DMS114 treated with DMSO at 0.1 percent for 48 hours (cell line): ENCODE results near the gene FAM168A.

Experiments used
- DNase-seq: peaks from one replicate; lab custom pipeline; 2025; ENCODE audit not compliant: unreplicated experiment; lab: John Stamatoyannopoulos, UW

FAM168A gene

DNA sequence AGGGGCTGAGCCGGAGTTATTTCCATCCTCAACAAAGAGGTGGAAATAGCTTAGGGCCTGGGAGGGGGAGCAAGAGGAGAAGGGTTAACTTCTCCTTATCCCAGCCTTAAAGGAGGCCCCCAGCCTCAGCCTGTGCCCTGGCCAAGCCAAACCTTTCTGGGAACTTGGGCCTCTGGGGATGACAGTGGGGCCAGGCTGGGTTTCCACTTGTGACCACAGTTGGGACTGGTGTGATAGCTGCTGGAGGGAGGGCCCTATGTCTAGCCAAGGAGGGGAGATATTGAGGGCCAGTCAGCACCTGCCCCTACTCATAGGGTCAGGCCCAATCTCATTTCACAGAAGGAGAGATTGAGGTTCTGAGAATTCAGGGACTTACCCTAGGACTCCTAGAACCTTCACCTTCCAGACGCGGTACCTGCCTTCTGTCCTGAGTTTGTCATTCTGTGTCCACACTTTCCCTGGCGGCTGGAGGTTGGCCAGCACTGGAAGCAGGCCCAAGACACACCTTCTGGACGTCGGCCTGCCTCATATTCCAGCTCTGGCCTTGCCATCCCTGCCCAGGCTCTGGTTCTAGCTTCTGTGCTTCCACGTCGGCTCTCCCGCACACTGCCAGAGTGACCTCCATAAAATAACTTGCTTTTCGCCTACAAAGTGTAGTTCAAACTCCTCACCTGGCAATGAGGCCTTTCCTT is 218.6 kb downstream of the FAM168A start:
- no peak for DNase-seq

DNA sequence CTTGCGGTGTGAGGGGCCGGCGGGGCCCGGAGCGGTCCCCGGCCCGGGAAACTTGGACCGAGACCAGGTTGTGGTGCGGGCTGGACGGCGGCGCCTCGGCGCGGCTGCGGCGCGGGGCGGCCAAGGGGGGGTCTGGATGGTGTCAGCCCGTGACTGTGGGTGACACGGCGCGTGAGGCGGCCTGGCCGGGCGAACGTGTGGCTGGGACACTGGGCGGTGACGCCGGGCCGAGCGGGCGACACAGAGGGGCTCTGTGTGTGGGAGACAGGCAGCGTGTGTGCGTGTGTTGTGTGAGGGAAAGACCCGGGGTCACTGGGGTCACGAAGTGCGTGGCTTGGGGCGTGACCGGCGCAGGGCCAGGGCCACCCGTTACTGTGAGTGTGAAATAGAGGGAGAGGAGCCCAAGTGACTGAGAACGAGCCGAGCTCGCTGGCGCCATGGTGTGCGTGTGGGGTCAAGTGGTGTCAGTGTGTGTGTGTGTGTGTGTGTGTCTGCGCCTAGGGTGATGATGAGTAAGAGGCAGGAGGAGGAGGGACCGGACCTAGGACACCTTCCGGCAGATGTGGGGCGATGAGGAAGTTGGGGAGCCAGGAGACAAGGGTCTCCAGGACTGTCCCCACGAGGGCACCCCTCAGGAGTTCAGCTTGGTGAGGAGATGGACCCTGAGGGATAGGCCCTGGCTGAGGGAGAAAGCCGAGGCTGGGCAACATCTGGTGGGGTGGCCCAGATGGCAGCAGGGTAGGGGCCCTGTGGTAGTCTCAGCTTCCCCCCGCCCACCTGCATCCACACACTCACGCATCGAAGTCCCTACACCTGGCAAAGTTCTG is 220.9 kb downstream of the FAM168A start:
- no peak for DNase-seq

DNA sequence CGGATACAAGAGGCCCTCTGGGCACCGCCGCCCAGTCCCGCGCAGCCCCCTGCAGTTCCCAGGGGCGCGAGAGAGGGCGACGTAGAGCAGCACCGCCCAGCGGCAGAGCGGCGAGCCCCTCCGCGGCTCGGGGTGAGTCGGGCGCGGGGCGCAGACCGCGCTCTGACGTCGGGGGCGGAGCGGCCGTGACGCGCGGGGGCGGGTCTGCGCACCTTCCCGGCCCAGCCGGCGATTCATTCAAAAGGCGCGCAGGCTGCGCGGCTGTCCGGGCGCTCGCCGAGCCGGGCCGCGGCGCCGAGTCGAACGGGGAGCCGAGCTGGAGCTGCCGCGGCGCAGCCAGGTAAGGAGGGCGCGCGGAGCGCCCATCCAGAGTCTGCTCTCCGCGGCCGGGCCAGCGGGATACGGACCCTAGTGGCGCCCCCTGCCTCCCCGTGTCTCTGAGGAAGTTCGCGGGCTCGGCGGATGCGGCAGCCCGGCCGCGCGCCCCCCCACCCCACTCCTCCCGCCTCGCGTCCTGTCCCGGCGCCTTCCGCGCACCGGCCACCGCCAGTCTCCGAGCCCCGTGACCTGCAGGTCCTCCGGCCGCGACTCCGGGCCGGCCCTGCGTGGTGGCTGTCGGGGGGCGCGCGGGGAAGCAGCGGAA is 221.6 kb downstream of the FAM168A start, which contains the start of gene RELT:
RELT (plus strand) TSS at position 240 of the 643 bp plus-strand sequence. CDS start 12,738 bp downstream, outside the sequence.
- DNase-seq, result peak; percentile 64

DNA sequence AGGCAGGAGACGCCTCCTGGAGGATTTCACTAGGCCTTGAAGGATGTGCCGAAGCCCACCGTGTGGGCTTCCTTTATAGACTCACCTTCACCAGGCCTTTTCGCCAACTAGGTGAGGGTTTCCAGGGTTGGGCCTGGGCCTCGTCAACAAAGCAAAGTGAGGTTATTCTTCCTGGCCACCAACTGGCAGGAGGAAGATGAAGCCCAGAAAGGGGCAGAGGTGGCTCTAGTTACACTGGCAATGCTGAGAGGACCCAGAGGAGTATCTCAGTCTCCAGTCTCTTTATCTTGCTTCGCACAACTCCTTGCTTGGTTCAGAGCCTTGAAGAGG is 222.1 kb downstream of the FAM168A start:
- DNase-seq, result no peak

DNA sequence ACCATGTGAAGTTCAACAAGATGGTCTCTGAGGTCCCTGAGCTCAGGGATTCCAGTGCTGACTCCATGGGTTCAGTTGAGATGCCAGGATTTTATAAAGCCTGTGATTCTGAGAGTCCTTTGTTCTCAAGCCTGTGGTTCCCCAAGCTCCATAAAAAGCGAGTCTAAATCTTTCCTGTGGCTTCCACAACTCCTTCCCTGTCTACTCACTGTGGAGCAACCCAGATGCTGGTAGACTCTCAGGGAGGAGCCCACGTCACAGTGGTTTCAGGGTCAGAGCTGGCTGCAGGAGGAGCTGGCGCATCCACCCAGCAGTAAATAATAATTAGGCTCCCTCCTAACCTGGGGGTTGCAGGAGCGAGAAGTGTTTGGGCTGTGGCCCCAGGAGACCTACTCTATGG is 223.8 kb downstream of the FAM168A start:
- no peak for DNase-seq

DNA sequence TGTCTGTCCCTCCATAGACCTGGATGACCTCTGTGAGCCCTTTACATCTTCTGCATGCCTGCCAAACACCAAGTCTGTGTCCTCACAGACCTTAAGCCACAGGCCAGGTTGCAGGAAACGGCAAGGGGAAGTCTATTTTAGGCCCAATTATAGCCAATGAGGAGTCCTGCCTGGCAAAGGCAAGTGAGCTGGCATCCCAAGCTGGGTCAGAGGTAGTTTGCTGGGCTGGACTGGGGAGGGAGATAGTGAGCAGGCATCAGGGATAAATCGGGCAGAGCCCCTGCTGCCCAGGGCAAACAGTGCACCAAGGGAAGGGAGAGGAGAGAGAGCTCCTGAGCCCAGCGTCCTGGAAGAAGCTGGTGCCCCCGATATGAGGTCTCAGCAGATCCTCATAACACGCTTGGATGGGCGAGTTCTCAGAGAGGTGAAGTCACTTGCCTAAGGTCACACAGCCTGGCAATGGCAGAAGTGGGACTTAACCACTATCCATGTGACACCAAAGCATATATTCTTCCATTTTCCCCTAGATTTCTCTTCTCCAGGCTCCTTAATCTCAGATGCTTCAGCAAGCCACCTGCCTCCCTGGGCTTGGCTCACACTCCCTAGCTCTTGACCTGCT is 225.4 kb downstream of the FAM168A start:
- DNase-seq, result no peak

DNA sequence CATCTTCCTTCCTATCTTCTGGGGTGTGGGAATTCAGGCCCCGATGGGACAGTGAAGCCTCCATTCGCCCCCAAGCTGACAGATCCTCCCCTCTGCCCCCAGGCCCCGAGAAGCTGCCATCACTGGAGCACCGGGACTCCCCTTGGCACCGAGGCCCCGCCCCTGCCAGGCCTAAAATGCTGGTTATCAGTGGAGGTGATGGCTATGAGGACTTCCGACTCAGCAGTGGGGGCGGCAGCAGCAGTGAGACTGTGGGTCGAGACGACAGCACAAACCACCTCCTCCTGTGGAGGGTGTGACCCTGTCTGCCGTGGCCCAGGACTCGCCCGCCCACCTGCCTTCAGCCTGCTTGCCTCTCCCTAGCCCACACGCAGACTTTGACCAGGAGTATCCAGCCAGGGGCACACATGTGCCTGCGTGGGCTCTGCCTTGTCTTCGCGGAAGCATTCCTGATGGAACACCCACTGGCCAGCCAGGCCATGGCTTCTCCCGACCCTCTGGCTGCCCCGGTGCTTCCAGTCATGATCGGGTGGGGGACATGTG is 230.4 kb downstream of the FAM168A start:
- DNase-seq, result no peak

DNA sequence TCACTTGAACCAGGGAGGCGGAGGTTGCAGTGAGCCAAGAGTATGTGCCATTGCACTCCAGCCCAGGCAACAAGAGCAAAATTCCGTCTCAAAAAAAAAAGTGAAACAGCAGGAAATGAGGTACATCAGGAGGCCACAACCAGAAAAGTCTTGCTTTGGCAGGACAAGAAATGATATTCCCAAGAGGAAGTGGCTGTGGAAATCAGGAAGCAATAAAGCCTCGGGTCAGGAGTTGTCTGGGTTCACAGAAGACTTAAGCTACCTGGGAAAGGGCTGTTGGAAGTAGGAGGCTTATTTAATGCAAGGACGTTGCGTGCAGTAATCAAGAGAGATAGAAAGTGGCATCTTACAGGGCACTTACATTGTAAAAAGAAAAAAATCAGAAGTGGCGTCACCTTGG is 231.0 kb downstream of the FAM168A start:
- DNase-seq, result no peak

DNA sequence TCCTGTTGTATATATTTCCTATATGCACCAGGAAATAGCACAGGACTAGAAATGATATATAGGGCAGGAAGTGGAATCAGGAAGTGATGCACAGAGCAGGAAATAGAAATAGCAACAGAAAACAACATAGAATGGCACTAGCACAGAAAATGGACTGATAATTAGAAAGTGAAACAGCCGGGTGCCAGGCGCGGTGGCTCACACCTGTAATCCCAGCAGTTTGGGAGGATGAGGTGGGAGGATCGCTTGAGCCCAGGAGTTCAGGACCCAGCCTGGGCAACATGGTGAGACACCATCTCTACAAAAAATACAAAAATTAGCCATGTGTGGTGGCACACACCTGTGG is 231.7 kb downstream of the FAM168A start:
- no peak for DNase-seq

DNA sequence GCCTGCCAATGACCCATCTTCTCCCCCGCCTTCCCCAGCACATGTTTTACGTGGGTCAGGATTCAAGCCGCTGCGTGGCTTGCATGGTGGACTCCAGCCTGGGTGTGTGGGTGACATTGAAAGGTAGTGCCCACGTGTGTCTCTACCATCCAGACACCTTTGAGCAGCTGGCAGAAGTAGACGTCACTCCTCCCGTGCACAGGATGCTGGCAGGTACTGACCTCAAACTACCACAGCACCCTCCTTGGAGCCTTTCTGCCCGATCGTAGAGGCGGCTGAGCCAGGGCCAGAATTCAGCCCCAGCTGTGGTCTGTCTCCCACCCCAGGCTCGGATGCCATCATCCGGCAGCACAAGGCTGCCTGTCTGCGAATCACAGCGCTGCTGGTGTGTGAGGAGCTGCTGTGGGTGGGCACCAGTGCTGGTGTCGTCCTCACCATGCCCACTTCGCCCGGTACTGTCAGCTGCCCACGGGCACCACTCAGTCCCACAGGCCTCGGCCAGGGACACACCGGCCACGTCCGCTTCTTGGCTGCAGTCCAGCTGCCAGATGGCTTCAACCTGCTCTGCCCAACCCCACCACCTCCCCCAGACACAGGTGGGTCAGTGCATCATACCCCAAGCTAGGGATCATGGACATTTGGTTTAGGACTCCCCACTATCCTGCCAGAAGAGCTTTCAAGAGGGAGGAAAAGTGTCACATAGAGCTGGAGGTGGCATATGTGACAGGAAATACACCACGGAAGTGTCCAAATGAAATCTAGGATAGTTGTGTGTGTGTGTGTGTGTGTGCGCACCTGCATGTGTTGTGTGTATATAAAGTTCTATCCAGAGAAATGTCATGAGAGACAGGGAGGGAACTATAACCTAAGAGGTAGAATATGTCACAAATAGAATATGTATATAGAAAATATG is 232.3 kb downstream of the FAM168A start:
- no peak for DNase-seq

DNA sequence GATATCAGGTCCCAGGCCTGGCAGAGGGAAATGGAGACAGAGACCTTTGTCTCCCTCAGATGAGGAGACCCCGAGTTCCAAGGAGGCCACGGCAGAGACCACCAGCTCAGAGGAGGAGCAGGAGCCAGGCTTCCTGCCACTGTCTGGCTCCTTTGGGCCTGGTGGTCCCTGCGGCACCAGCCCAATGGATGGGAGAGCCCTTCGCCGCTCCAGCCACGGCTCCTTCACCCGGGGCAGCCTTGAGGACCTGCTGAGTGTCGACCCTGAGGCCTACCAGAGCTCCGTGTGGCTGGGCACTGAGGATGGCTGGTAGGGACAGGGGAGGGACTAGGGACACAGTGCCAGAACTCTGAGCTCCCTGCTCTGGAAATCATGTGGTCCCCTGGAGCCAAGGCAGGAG is 234.8 kb downstream of the FAM168A start:
- no peak for DNase-seq

DNA sequence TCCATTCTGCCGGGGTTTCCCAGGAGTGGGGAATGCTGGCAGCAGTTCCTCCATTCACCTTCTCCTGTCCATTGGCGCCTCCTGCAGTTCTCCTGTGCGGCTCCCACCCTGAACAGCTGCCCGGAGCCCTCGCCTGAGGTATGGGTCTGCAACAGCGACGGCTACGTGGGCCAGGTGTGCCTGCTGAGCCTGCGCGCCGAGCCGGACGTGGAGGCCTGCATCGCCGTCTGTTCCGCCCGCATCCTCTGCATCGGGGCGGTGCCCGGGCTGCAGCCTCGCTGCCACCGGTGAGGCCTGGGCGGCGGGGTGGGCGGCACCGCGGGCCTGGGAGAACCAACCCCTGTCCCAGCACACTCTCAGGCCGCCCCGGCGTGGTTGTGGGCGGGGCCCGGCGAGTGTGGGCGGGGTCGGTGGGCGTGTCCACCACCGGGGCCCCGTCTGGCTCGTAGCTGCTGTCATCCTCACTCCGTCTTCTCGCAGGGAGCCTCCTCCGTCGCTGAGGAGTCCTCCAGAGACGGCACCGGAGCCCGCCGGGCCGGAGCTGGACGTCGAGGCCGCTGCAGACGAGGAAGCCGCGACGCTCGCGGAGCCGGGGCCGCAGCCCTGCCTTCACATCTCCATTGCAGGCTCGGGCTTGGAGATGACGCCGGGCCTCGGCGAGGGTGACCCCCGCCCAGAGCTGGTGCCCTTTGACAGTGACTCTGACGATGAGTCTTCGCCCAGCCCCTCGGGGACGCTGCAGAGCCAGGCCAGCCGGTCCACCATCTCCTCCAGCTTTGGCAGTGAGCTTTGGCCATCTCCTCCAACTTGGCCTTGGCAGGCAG is 235.7 kb downstream of the FAM168A start:
- no peak for DNase-seq

DNA sequence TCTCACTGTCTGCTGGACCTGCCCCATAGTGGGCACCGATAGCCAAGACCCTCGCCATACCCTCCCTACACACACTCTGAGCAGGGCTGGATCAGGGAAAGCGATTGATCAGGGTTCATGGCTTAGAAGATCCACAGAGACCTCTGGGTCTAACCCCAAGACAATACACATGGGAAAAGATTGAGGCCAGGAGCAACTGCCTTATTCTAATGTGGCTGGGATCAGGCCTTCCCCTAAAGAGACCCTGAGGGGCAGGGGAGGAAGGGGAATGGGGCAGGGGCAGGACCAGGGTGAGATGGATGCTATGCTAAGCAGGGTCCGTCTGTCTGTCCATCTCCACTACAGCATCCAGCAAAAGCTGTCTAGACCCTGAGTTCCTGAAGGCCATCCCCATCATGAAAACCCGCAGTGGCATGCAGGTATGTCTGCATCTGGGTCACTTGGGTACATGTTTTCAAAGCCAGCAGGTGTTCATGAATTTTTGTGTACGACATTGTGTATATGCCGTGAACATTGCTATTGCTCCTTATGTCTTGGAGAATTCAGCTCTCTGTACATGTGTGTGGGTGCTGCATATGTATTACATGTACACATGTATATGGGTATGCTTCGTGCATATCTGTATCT is 237.1 kb downstream of the FAM168A start:
- no peak for DNase-seq

DNA sequence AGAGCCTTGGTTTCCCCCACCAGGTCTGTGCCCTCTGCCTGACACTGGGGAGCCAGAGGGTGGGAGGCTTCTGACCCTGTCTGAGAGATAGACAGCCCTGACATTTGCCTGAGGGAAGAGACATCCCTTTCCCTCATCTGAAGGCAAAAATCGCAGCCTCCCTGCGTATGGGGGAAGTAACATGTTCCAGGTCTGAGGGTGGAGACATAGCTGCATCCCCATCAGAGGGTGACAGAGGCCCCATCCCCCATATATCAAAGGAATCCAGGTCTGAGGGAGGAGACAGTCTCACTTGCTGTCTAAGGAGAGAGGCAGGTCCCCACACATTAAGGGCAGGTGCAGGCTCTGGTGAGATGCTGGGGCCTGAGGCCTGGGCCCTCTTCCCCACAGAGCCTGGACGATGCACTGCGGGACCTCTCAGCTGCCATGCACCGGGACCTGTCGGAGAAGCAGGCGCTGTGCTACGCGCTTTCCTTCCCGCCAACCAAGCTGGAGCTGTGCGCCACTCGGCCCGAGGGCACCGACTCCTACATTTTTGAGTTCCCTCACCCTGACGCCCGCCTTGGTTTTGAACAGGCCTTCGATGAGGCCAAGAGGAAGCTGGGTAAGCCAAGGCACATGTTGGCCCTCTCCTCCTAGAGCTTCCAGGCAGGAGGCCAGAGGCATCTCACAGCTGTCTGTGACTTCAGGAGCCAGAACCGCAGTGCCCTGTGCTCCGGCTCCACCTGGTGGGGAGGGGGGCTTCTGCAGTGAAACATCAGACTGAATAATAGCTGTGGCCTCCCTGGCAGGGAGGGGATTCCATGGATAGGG is 237.8 kb downstream of the FAM168A start:
- peak; percentile 3 for DNase-seq

DNA sequence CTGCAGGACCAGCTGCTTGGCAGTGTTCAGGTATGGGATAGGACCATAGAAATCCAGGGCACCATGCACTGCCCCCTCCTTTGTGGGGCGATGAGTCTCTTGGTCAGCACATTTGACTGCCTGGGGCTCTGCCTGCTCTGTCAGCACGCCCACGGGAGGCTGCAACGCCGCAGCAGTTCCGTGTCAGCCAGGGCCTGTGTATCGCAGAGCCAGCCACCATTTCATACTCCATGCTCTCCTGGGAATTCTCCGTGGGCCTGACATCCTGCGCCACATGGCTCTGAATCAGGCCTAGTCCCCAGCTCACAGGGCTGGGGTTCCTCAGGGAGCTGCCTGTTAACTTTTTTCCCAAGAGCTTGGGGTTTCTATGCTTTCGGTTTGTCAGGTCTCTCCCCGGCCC is 238.6 kb downstream of the FAM168A start:
- DNase-seq, result no peak

DNA sequence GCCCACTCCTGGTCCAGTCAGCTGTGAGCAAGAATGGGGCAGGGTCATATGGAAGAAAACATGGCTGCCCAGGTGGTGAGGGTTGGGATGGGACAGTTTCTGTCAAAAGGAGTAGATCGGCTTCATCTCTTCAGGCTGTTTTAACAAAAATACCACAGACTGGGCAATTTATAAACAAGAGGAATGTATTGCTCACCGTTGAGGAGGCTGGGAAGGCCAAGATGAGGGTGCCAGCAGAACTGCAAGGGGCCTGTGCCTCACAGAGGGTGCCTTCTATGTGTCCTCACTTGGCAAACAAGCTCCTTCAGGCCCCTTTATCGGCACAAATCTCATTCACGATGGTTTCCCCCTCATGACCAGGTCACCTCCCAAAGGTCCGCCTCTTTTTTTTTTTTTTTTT is 239.8 kb downstream of the FAM168A start:
- no peak for DNase-seq

DNA sequence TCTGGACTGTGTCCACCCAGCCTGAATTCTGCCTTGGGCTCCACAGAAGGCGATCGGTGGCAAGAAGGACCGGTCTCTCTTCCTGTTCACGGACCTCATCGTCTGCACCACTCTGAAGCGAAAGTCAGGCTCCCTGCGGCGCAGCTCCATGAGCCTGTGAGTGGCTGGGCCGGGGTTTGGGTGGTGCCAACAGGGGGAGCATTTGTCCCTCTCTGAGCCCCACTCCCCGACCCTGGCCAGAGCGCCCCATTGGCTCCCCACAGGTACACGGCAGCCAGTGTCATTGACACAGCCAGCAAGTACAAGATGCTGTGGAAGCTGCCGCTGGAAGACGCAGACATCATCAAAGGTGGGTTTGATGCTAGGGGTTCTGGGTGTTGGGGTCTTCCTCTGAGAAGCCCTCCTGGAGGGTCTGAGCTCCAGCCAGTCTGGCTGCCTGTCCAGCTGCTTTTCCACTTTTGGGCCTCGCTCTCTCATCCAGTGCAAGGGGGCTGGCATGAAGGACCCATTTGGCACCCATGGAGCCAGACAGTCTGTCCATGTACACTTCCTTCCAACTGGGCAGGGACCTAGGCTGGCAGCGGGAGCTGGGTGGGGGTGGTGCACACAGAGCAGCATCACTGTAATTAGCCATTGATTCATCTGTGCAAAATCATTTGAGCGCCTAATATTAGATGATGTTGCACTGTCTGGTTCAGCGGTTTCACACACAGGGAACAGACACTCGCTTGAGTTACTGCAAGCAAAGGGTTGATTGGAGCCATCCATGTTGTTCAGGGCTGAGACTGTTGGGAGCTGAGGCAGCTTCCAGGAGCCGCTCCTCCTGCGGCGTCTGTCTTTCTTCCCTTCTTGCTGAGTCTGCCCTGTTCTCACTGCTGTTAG is 240.7 kb downstream of the FAM168A start:
- no peak for DNase-seq
